ENCODE results near the gene DERL2. TPM values are rescaled to one million over a fixed set of nuclear protein-coding genes. Genes with fewer than 3 reads are reported as not detected.
A peak's percentile ranks its signal among the peaks of the same experiment; 100 is the strongest.

The DERL2 gene
- total and polyA plus RNA-seq, 9 of the 15 experiments (the other 6 are each of a cell fraction or from before 2014, with no cell fraction given), result 11.5 to 105 (median 30.7) TPM

DNA sequence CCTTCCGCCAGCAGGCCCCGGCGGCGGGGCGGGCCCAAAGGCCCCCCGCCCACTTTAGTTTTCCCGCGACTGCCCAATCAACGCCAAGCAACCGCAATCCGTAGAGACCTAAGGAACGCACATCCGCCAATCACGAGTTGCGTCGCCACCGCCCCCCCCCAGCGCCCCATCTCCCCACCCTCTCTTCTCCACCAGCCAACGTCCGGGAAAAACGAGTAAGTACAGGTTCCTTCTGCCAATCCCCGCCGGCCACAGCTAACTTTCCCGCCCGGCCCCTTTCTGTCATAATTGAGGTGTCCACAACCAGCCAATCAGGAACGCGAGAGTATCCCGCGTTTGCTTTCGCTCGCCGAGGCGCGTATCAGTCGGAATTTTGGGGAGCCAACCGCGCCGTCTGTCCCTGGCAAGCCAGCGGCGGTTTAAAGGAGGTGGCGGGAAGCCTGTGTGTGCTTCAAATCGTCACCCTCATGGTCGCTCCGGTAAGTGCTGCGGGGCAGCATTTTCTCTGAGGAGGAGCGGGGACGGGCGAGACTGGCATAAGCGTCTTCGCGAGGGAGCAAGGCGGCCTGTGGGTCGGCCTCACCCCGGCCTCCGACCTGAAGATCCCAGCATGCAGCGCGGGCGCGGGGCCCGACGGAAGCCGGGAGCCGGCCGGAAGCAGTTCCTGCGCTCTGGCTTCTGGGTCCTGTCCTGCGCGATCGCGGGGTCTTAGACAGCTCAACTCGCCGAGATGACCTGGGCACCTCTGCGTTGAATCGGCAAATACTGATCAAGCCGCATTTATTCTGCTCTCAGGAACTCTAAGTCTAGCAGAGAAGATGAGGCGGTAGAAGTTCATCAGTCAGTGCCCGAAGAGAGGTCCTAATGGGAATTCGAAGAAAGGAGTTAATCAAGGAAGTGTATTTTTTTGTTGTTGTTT, 487 bp upstream of the DERL2 start, which contains the start of gene MIS12 (continued):
- TF ChIP-seq EGR1 (conservative IDR thresholded peaks at IDR 0.05) (no peak), ZFX (CRISPR knock-in tag; IDR thresholded peaks at IDR 0.05) (peak; percentile 98), GMEB1 (CRISPR knock-in tag; IDR thresholded peaks at IDR 0.05) (no peak), MAFG (tag; conservative IDR thresholded peaks at IDR 0.05) (no peak), MYNN (IDR thresholded peaks at IDR 0.05) (no peak), MYNN (CRISPR knock-in tag; IDR thresholded peaks at IDR 0.05) (no peak), MCM3 (IDR thresholded peaks at IDR 0.05) (no peak), SRSF7 (optimal IDR thresholded peaks at IDR 0.05; ENCODE audit: low read depth, low read length) (no peak), ZNF740 (CRISPR knock-in tag; IDR thresholded peaks at IDR 0.05) (peak; percentile 9; the same call in 1 of the 2 replicates), ZNF740 (tag; IDR thresholded peaks at IDR 0.05) (peak in 1 of 2 experiments; percentile 92; a peak in 2 of 4 replicates), HMG20B (CRISPR knock-in tag; IDR thresholded peaks at IDR 0.05) (no peak), BRD4 (IDR thresholded peaks at IDR 0.05) (no peak; the same call in 1 of the 2 replicates), U2AF1 (optimal IDR thresholded peaks at IDR 0.05; ENCODE audit: low read depth, low read length) (no peak), SMARCA4 (IDR thresholded peaks at IDR 0.05) (no peak), PCBP2 (IDR thresholded peaks at IDR 0.05; ENCODE audit: low read depth, low read length, poor library complexity, severe bottlenecking) (no peak), ZFP36 (IDR thresholded peaks at IDR 0.05; ENCODE audit: low read depth, low read length, partially characterized antibody) (no peak), CUX1 (CRISPR knock-in tag; IDR thresholded peaks at IDR 0.05) (no peak), KDM1A (IDR thresholded peaks at IDR 0.05) (no peak), MBD2 (IDR thresholded peaks at IDR 0.05; ENCODE audit: borderline replicate concordance, low read depth) (peak; percentile 4; the same call in 1 of the 2 replicates), LCOR (CRISPR knock-in tag; IDR thresholded peaks at IDR 0.05) (peak; percentile 98)
